HepG2 (cell line): Measurements from ENCODE around the gene THSD4. TPM values are rescaled to one million over a fixed set of nuclear protein-coding genes. Genes with fewer than 3 reads are reported as not detected.

Source experiments
- CBX5 ChIP-seq: sonication (generic); formaldehyde crosslinking; IDR thresholded peaks from 2 replicates; pipeline ENCODE4 v1.4.0; 2020; ENCODE audit warnings: missing genetic modification reagents, borderline replicate concordance
- CREM ChIP-seq, 2 experiments: sonication (generic) in 1 of 2; formaldehyde crosslinking in 1 of 2; IDR thresholded peaks; 2 replicates each; pipeline versions ENCODE4 v1.4.0 to v1.6.1; 2016 to 2020; ENCODE audit warnings: antibody characterized with exemption in 1 of 2, mild to moderate bottlenecking in 1 of 2, missing genetic modification reagents in 1 of 2
- KLF6 ChIP-seq: IDR thresholded peaks from 2 replicates; pipeline ENCODE4 v1.8.0; 2016; ENCODE audit warnings: missing biosample characterization, missing genetic modification reagents
- PAF1 ChIP-seq: IDR thresholded peaks from 2 replicates; pipeline ENCODE4 v1.6.1; 2016; ENCODE audit warnings: missing genetic modification reagents, missing compliant biosample characterization
- SALL1 ChIP-seq: sonication (generic); formaldehyde crosslinking; IDR thresholded peaks from 2 replicates; pipeline ENCODE4 v1.8.0; 2022; ENCODE audit warnings: mild to moderate bottlenecking, missing genetic modification reagents
- SATB2 ChIP-seq: sonication (generic); formaldehyde crosslinking; IDR thresholded peaks from 2 replicates; pipeline ENCODE4 v1.5.0; 2020; ENCODE audit warnings: missing genetic modification reagents
- TFDP2 ChIP-seq: sonication (generic); formaldehyde crosslinking; IDR thresholded peaks from 2 replicates; pipeline ENCODE4 v1.4.0; 2020; ENCODE audit warnings: missing genetic modification reagents
- TRIM24 ChIP-seq: sonication (generic); formaldehyde crosslinking; IDR thresholded peaks from 2 replicates; pipeline ENCODE4 v1.8.0; 2022; ENCODE audit warnings: mild to moderate bottlenecking, missing genetic modification reagents
- ZBTB25 ChIP-seq: IDR thresholded peaks from 2 replicates; pipeline ENCODE4 v1.6.1; 2018; ENCODE audit warnings: missing genetic modification reagents
- ZEB1 ChIP-seq: IDR thresholded peaks from 2 replicates; pipeline ENCODE4 v1.6.1; 2012; ENCODE audit warnings: mild to moderate bottlenecking, low read depth, inconsistent platforms; ENCODE audit not compliant: insufficient replicate concordance
- ZGPAT ChIP-seq: IDR thresholded peaks from 2 replicates; pipeline ENCODE4 v1.6.1; 2016; ENCODE audit warnings: mild to moderate bottlenecking
- ZNF318 ChIP-seq: sonication (generic); formaldehyde crosslinking; IDR thresholded peaks from 2 replicates; pipeline ENCODE4 v1.4.0; 2020; ENCODE audit warnings: mild to moderate bottlenecking, missing genetic modification reagents
- ZNF710 ChIP-seq: sonication (generic); formaldehyde crosslinking; IDR thresholded peaks from 2 replicates; pipeline ENCODE4 v1.5.0; 2020; ENCODE audit warnings: mild to moderate bottlenecking, missing genetic modification reagents, borderline replicate concordance
- ZNF775 ChIP-seq: sonication (generic); formaldehyde crosslinking; IDR thresholded peaks from 2 replicates; pipeline ENCODE4 v1.4.0; 2020; ENCODE audit warnings: missing genetic modification reagents, mild to moderate bottlenecking, moderate library complexity, borderline replicate concordance
- polyA plus RNA-seq, 8 experiments: library from polyadenylated mRNA; depleted of rRNA in 3 of 8; stranded (reverse) in 7 of 8; unstranded in 1 of 8; fragments of >200 nt; fragmentation: Illumina TruSeq in 4 of 8; extraction: Trizol in 4 of 8; gene quantifications; 2 replicates each; pipeline versions ENCODE4 v1.2.1 to v1.2.3, GENCODE V29; 2011 to 2016; ENCODE audit warnings: low read depth in 4 of 8, missing spikeins in 1 of 8, mixed read lengths in 1 of 8; ENCODE audit not compliant: insufficient read depth in 1 of 8
- total RNA-seq, 5 experiments: library from RNA; depleted of rRNA; stranded (reverse); fragments of >200 nt; fragmentation: Illumina TruSeq; extraction: Trizol; gene quantifications; 2 replicates each; pipeline ENCODE4 v1.2.3, GENCODE V29; 2016; ENCODE audit warnings: low read depth in 1 of 5

The THSD4 gene
- total and polyA plus RNA-seq, 2 of the 13 experiments (the other 11 are each of a cell fraction or from before 2014, with no cell fraction given), result 0.07 to 0.21 TPM

- no peak for TF ChIP-seq ZNF710 (CRISPR knock-in tag)
- TF ChIP-seq ZGPAT, result peak; percentile 54; the same call in 1 of the 2 replicates
- TF ChIP-seq SATB2 (CRISPR knock-in tag), result 0 out of 2 replicates have a peak, but pooled peaks have one; percentile 63
- TF ChIP-seq ZNF318 (CRISPR knock-in tag), result no peak
- TF ChIP-seq CBX5 (CRISPR knock-in tag), result no peak
- 0 out of 2 replicates have a peak, but pooled peaks have one; percentile 30 for TF ChIP-seq ZBTB25 (CRISPR knock-in tag)
- no peak for TF ChIP-seq TRIM24
- no peak for TF ChIP-seq PAF1 (CRISPR knock-in tag)
- TF ChIP-seq ZNF775 (CRISPR knock-in tag), result no peak
- no peak for TF ChIP-seq KLF6 (CRISPR knock-in tag)
- no peak for TF ChIP-seq ZEB1
- TF ChIP-seq CREM (IDR thresholded peaks at IDR 0.05), result peak; percentile 80
- TF ChIP-seq CREM (CRISPR knock-in tag; IDR thresholded peaks at IDR 0.05), result no peak
- TF ChIP-seq TFDP2 (CRISPR knock-in tag), result peak; percentile 28; the same call in 1 of the 2 replicates
- peak; percentile 25; the same call in 1 of the 2 replicates for TF ChIP-seq SALL1
Observed at GRCh38 chr15:71654042-71654719, 538.9 kb downstream of the THSD4 start (continued).
